NCI-H187 treated with DMSO at 0.1 percent for 48 hours (cell line): Measurements from ENCODE around the gene BCL2L12.
A peak's percentile ranks its signal among the peaks of the same experiment; 100 is the strongest.
"Not testable (repeated sequence)": the region's sequence is repeated elsewhere in the genome, so short reads cannot be mapped to it uniquely, and the experiment has no call there.

ENCODE experiments used
- DNase-seq: peaks from one replicate; lab custom pipeline; 2025; lab: John Stamatoyannopoulos, UW

Gene BCL2L12, protein sequence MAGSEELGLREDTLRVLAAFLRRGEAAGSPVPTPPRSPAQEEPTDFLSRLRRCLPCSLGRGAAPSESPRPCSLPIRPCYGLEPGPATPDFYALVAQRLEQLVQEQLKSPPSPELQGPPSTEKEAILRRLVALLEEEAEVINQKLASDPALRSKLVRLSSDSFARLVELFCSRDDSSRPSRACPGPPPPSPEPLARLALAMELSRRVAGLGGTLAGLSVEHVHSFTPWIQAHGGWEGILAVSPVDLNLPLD

DNA sequence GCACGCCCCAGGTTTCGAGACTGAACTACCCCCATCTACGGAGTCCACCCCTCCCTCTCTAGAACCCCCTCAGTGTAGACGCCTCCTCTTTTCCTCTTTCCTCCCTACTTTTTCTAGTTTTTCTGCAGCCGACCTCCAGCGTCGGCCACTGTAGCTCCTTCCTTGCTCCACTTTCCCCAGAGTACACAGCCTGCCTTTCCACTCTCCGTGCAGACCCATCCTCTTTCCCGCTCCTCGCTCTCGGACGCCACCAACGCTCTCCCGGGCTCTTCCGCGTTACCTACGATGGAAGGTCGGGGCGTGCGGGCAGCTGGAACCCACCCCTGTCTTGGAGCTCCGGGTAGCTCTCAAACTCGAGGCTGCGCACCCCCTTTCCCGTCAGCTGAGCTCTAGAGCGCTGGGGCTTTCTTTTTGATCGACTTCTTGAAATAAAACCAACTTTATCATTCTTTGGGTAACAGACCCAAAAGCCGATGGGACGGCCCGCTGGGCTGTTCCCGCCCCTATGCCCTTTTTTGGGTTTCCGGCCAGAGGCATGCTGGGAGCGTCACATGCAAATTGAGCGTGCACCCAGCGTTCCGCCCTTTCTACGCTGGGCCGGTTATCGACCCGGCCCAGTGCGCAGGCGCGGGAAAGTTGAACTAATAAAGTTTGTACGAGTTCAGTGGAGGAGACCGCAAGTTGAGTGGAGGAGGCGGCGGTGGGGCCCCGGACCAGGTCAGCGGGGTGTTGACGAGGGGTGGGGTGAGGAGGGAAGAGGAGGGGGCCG is at the start of gene BCL2L12, which contains the start of gene IRF3:
Gene BCL2L12, plus strand, starts transcription at position 583 of the 769 bp plus-strand sequence. CDS start 760 bp downstream, outside the sequence.
Gene IRF3, minus strand, starts transcription at position 507 of the 769 bp plus-strand sequence. CDS start 1,019 bp downstream, outside the sequence.
- peak; percentile 64 for DNase-seq

DNA sequence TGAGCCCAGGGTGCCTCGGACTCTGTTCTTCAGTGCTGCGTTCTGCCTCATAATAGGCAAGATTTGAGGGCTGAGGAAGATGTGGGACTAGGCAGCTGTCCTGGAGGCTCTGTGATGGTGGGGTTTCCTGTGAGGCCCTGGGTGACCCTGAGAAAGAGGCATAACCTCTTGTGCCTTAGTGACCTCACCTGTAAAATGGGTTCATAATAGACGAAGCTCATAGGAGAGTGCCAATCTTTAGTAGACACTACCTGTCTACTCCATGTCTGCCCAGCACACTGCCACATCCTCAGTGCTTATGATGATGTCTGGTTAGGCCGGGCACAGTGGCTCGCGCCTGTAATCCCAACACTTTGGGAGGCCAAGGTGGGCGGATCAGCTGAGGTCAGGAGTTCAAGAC is 49.2 kb upstream of the BCL2L12 start:
- DNase-seq: no peak

DNA sequence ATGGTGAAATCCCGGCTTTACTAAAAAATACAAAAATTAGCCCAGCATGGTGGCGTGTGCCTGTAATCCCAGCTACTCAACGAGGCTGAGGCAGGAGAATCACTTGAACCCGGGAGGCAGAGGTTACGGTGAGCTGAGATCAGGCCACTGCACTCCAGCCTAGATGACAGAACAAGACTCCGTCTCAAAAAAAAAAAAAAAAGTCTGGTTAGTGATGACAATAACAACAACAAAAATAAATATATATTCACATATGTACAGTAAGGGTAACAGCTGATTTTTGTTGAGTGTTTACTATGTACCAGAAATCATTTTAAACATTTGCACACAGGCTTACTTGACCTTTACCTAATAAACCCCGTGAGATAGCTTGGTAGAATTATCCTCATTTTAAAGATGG is 48.8 kb upstream of the BCL2L12 start:
- no peak for DNase-seq

DNA sequence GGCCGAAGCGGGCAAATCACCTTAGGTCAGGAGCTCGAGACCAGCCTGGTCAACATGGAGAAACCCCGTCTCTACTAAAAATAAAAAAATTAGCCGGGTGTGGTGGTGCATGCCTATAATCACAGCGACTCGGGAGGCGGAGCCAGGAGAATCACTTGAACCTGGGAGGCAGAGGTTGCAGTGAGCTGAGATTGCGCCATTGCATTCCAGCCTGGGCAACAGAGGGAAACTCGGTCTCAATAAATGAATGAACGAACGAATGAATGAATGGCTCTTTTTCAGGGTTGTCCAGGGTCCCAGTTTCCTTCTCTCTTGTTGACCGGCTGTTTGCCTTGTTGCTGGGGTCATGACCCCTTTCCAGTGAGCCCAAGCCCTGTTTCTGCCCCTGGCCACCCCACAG is 47.9 kb upstream of the BCL2L12 start:
- DNase-seq: not testable (repeated sequence)

DNA sequence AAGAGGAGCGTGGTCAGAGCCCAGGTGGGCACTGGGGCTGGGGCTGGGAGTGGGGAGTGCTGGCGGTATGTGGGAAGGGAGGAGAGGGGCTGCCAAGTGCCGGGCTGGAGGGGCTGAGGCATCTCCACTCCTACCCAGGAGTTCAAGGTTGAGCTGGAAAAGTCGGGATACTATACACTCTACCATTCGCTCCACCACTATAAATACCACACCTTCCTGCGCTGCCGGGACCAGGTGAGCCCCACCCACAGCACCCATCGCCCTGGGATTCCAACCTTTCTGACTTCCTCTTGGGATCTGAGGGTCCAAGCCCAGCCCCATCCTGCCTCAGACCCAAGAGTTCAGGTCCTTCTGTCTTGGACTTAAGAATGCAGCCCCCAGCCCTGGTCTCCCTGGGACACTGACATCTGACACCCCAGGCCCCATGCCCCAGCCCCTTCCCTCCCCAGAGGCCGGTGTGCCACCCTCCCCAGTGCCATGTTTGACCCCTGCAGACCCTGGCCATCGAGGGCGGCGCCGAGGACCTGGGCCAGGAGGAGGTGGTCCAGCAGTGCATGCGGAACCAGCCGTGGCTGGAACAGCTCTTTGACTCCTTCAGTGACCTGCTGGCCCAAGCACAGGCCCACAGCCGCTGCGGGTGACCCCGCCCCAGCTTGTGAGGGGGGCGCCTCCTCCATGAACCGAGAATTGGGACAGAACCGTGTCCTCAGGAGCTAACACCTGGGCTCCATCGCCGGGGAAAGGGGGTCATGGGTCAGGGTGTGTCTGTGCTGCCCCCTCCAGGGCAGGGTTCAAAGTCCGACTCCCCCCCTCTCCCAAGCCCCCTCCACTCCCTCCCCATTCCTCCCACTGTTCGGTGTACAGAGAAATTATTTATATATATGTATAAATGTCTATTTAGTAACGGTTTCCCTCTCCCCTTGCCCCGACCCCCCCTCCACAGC is 40.5 kb upstream of the BCL2L12 start:
- DNase-seq: no peak

DNA sequence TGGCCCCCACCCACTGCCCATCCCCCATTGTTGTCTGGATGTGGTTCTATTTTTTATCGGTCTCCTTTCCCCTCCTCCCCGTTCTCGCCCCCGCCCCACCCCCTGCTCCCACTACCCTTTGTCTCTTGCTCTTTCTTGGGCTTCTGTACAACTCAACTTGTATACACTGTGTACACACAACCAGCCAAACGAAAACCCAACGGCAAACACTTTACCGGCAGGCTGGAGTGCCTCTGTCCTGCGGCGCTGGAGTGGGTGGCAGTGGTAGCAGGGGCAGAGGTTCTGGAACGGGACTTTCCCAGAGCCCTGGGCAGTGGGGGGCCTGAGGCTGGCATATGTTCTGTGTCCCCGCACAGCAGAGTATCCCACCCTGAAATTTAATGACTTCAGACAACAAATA is 39.5 kb upstream of the BCL2L12 start:
- no peak for DNase-seq

DNA sequence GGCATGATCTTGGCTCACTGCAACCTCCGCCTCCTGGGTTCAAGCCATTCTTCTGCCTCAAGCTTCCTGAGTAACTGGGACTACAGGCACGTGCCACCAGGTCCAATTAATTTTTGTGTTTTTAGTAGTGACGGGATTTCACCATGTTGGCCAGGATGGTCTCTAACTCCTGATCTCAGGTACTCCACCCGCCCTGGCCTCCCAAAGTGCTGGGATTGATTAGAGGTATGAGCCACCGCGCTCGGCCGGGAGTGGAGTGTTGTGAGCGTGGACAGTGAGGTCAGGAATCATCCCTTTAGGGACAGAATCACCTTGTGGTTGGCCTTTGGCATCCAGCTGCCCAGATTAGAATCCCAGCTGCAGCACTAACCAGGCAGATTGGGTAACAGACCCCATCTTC is 36.1 kb upstream of the BCL2L12 start:
- no peak for DNase-seq

DNA sequence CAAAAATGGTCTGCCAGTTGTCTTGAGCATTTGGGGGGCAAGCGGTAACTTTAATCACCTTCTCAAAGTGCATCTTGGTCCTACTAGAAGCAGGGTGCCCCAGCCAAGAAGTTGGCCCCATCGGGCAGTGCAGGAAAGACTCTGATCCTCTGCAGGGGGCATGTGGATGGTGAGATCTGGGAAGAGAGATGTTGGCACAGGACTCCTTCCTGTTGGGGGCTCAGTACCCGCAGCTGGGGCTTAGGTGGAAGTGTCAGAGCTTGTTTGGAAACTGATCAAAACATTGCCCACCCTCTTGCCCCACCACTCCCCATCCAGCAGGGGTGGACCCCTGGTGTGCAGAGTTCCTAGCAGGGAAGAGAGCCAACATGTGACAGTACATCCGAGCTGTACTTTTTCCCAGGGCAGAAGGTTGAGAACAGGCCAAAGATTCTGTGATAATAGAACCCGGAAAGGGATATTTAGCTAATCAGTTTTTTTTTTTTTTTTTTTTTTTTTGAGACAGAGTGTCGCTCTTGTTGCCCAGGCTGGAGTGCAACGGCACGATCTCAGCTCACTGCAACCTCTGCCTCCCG is 34.6 kb upstream of the BCL2L12 start:
- DNase-seq: no peak

DNA sequence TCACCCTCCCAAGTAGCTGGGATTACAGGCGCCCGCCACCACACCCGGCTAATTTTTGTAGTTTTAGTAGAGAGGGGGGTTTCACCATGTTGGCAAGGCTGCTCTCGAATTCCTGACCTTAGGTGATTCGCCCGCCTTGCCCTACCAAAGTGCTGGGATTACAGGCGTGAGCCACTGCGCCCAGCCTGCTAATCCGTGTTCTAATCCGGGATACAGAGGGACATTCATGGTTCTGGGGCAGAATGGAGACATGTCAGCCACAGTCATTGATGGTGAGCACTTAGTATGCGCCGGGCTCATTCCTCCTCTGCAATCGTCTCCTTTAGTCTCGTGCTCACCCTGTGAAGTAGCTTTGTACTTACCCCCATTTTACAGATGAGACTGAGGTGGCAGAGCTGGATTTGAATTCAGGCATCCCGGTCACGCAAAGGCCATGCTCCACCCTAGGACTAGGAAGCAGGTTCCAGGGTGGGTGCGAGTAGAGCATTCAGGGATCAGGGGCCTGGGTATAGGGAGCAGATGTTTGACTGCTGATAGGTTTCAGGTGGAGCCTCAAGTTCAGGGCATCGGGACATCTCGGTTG is 34.0 kb upstream of the BCL2L12 start:
- DNase-seq: no peak

DNA sequence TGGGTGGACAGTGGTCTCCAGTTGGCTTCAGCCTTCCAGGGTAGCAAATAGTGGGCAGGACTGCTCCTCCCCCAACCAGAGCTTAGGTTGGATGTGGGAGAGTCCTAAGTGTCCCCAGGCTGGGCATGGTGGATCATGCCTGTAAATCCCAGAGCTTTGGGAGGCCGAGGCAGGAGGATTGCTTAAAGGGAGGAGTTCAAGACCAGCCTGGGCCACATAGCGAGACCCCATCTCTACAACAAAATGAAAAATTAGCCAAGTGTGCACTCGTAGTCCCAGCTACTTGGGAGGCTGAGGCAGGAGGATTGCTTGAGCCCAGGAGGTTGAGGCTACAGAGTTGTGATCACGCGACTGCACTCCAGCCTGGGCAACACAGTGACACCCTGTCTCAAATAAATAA is 33.2 kb upstream of the BCL2L12 start:
- no peak for DNase-seq

DNA sequence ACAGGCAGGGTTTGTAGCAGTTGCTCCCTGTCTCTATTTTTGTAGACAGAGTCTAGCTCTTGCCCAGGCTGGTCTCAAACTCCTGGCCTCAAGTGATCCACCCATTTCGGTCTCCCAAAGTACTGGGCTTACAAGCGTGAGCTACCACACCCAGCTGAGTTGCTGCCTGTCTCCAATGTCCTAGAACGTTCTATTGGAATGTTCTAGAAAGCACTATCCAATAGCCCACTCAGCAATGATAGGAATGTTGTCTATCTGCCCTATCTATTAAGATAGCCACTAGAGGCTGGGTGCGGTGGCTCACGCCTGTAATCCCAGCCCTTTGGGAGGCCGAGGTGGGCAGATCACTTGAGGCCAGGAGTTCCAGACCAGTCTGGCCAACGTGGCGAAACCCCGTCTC is 32.5 kb upstream of the BCL2L12 start:
- DNase-seq: not testable (repeated sequence)

DNA sequence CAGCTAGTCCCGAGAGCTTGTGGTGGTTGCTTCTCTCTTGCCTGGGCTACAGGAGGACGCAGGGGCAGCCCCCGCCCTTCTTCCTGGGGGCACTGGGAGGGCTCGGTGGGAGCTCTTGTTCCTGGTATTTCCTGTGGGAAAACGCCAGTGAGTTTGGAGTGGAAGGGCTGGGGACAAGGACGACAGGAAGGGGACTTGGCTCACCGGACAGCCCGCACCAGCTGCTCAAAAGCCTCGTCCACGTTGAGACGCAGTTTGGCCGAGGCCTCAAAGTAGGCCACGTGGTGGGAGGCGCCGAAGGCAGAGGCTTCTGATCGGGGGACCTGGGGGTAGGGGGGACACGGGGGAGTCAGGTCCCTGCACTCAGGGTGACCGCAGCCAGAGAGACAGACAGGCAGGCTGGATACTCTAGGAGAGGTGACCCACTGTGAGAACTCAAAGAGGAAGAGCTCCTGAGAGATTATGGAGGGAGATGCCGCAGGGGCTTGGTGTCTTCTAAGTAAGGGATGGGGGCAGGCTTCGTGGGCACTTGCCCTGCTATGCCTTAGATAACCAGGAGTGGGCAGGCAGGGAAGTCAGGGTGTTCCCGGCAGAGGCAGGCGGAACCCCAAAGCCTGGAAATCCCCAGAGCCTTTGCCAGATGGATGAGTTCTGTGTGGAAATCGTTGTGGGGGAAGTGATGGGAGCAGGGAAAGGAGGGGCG is 30.1 kb upstream of the BCL2L12 start:
- no peak for DNase-seq

DNA sequence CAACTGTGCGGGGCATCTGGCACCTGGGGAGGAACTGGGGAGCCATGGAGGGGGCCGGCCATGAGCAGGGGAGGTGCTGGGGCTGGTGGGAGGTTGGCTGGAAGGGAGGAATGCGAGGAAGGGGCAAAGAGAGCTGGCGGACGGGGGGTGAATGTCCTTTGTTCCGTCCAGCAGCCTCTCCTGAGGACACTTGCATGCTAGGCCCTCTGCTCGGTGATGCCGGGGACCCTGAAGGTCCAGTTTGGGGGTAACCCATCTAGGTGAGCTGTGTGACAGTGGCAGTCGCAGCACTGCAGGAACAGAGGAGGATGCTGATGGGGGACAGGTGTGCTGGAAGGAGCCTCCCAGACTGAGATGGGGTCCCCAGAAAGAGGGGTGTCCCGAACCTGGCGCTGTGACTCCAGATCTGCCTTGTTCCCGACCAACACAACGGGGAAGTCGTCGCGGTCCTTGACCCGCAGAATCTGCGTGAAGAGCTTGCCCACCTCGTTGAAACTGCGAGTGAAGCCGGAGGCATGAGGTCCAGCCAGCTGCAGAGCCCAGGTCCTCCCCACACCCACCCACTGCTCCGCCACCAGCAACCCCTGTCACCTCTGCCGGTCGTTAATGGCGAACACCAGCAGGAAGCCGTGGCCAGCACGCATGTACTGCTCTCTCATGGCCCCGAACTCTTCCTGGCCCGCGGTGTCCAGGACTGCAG is 29.4 kb upstream of the BCL2L12 start:
- DNase-seq: no peak

DNA sequence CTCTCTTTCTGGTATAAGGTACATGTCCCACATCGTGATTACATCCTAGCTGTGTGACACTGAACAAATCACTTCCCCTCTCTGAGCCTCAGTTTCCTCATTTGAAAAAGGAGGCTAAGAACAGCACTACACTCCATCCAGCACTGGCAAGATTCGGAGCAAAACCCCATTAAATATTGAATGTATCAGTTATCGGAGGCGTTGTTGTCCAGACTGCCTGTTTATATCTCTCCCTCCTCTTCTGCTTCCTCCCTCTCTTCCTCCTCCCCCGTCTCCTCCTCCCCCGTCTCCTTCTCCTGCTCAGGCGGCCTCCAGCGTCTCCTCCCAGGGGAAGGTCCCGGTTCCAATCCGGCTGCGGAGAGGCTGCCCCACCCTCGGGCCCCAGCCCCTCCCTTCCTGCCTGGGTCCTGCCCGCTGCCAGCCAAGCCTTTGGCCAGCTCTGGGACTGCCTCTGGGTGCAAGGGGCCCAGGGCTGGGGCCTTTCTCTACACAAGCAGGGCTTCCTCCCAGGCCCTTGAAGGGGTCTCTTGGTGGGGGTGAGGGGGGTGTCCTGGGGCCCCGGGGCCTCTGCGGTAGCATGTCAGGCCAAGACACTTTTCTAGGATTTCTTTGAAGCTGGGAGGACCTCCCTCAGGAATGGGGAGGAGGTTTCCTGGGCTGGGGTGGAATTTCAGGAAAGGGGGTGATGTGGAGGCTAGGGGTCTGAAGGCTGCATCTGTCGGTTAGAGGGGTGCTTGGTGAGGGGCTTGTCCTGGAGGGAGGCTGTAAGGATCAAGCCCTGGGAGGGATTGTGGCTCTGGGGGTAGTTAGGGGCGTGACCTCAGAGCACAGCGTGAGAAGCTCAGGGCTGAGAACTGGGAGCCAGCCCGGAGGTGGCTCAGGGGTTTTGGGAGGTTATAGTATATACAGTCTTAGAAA is 27.7 kb upstream of the BCL2L12 start:
- no peak for DNase-seq

DNA sequence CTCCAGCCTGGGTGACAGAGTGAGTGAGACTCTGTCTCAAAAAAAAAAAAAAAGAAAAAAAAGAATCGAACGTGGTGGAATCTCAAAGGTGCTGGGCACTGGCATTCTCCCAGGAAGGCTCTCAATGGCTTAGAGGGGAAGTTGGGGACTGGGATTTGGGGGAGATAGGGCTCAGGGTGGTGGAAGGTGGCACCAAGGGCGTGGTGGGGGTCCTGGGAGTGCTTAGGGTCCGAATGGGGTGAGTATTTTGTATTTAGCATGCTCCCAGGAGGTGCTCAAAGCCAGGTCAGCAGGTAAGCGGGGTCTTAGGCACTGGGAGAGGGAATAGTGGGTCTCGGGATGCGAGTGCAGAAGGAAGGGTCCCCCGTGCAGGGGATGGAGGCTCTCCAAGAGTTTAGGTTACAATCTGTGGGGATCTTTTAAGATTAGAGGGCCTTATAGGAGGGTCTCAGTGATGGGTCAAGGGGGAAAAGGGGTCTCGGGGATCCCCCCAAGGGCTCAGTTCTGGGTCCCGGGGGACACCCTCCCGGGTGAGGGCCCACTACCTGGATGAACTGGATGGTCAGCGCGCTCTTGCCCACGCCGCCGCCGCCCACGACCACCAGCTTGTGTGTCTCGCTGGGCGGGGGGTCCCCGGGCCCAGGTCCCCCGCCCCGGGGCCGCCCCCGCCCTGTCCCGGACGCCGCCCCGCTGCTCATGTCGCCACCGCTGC is 26.2 kb upstream of the BCL2L12 start:
- DNase-seq: no peak

DNA sequence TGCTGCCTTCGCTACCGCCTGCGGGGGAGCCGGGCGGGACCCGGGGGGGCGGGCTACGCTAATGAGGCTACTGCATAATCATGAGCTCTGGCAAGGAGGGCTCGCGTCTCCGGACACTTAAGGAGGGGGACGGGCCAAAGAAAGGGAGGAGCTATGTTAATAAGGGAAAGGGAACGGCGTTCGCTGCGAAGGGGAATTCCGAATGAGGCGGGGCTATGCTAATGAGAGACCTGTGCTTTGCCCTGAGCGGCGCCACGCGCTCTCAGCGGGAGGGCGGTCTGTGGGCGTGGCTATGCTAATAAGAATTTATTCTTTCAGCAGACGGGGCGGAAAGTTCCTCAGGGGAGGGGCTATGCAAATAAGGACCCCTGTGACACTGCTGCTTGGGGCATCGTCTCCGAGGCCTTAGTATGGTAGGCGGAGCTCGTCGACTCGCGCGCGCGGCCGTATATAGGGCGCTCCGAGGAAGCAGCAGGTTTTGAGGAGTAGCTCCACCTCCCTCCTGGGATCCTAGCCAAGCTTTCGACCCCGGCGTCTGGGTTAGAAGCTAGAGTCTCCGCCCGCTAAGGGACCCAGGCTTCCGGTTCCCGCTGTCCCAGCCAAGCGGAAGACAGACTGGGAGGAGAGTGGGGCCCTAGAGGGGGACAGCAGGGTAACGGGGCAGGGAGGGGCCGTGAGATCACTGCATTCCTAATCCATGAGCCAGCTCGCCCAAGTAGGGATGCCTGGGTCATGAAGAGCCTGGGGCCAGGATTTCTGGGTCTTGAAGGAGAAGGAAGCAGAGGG is 25.4 kb upstream of the BCL2L12 start, which contains the start of gene RRAS:
Gene RRAS, minus strand, starts transcription at position 31 of the 786 bp plus-strand sequence. CDS start 45 bp downstream, outside the sequence.
- DNase-seq: peak; percentile 98

DNA sequence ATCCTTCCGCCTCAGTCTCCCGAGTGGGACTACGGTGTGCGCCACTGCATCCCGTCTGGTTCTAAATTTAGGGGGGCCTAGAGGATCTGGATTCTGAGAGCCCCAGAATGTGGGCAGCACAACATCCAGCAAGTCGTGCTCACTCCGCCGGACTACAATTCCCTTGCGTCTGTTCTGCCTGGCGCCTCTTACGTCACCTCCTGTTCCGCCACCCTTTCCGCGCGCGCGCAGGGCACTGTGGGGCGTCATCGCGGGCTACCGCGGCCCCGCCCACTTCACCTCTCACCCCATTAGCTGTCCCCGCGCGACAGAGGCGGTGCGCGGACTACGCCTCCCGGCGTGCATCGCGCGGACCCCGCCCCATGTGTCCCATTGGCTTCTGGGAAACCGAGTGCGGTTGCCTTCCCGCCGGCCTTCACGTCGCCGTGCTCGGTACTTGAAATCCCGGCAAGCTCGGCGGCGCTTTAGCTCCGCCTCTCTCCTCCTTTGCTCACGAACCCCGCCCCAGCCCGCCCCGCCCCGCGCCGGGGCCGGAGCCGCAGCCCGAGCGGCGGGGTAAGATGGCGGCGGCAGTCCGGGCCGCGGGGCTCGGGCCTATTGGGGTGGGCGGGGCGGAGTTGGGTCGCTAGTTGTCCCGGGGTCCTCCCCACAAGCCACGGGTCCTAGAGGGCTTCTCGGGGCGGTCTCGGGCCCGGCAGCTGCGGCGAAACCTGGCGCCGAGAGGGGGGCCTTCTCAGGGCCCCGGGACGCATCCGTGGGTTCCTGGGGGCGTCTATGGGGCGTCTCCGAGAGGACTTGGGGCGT is 23.8 kb upstream of the BCL2L12 start, which contains the start of gene SCAF1:
Gene SCAF1, plus strand, starts transcription at position 522 of the 804 bp plus-strand sequence. CDS start 2,818 bp downstream, outside the sequence.
- DNase-seq: peak; percentile 94
